Mammary epithelial cell (primary cell): ENCODE measurements around the gene RHOBTB3.

Experiments
- CTCF ChIP-seq, 2 donors: IDR thresholded peaks in 1 of 2; conservative IDR thresholded peaks in 1 of 2; 2 replicates each; pipeline ENCODE4 v1.5.1; 2011 to 2012; ENCODE audit warnings: inconsistent platforms in 2 of 2, low read length in 2 of 2, mild to moderate bottlenecking in 2 of 2, control low read depth in 1 of 2, low read depth in 1 of 2; ENCODE audit not compliant: insufficient read depth in 1 of 2; ENCODE audit errors: extremely low read depth in 1 of 2
- EZH2 ChIP-seq: IDR thresholded peaks from 2 replicates; pipeline ENCODE4 v1.6.1; 2012; ENCODE audit warnings: low read length, inconsistent platforms, borderline replicate concordance

GRCh38 chr5:95777441-95777840, 46.3 kb downstream of the RHOBTB3 start:
- no peak for TF ChIP-seq EZH2
- TF ChIP-seq CTCF (conservative IDR thresholded peaks at IDR 0.05 in 1 of 2, IDR thresholded peaks at IDR 0.05 in 1 of 2; ENCODE audit: extremely low read depth in 1 of 2, insufficient read depth in 1 of 2, low read depth in 1 of 2, low read length in 2 of 2): no peak
